IPS-20b (cell line): ENCODE results near the gene INTS15.

Experiments used
- H3K27ac ChIP-seq: one replicate; pipeline ENCODE4 v1.5.1; 2013; ENCODE audit warnings: low read length
- H3K27me3 ChIP-seq: 2 replicates; pipeline ENCODE4 v1.6.1; 2013; ENCODE audit warnings: mild to moderate bottlenecking, low read length, inconsistent platforms; ENCODE audit not compliant: insufficient read depth
- H3K36me3 ChIP-seq: 2 replicates; pipeline ENCODE4 v1.6.1; 2013; ENCODE audit warnings: low read depth, mild to moderate bottlenecking, inconsistent platforms, low read length, moderate library complexity; ENCODE audit not compliant: insufficient read depth
- H3K4me1 ChIP-seq: 2 replicates; pipeline ENCODE4 v1.6.1; 2013; ENCODE audit warnings: mild to moderate bottlenecking, control low read depth, inconsistent platforms, low read length, moderate library complexity; ENCODE audit not compliant: insufficient read depth
- H3K4me3 ChIP-seq: 2 replicates; pipeline ENCODE4 v1.5.1; 2013; ENCODE audit warnings: mild to moderate bottlenecking, low read length, inconsistent platforms
- H3K9ac ChIP-seq: 2 replicates; pipeline ENCODE4 v1.6.1; 2013; ENCODE audit warnings: low read depth, mild to moderate bottlenecking, inconsistent platforms, low read length, moderate library complexity
- H3K9me3 ChIP-seq: 2 replicates; pipeline ENCODE4 v1.6.1; 2013; ENCODE audit warnings: mild to moderate bottlenecking, low read depth, low read length, inconsistent platforms; ENCODE audit not compliant: insufficient read depth

The INTS15 gene

GRCh38 chr7:6612819-6613218, 23.0 kb downstream of the INTS15 start:
- no peak overlapping the region for H3K9ac ChIP-seq
- H3K27me3 ChIP-seq = peaks cover 11% of the 10 kb centered on the region; the same call in 1 of the 2 replicates

GRCh38 chr7:6613706-6614105, 23.9 kb downstream of the INTS15 start:
- Histone ChIP-seq H3K9ac (no peak overlapping the region; the same call in 1 of the 2 replicates), H3K4me3 (no peak overlapping the region), H3K27ac (no peak overlapping the region)

More at GRCh38 chr7:6612819-6613218, 23.0 kb downstream of the INTS15 start:
- Histone ChIP-seq H3K4me1 (peaks cover 11% of the 10 kb centered on the region), H3K4me3 (no peak overlapping the region), H3K36me3 (no peaks in the 10 kb centered on the region), H3K27ac (no peak overlapping the region), H3K9me3 (no peaks in the 10 kb centered on the region)

DNA sequence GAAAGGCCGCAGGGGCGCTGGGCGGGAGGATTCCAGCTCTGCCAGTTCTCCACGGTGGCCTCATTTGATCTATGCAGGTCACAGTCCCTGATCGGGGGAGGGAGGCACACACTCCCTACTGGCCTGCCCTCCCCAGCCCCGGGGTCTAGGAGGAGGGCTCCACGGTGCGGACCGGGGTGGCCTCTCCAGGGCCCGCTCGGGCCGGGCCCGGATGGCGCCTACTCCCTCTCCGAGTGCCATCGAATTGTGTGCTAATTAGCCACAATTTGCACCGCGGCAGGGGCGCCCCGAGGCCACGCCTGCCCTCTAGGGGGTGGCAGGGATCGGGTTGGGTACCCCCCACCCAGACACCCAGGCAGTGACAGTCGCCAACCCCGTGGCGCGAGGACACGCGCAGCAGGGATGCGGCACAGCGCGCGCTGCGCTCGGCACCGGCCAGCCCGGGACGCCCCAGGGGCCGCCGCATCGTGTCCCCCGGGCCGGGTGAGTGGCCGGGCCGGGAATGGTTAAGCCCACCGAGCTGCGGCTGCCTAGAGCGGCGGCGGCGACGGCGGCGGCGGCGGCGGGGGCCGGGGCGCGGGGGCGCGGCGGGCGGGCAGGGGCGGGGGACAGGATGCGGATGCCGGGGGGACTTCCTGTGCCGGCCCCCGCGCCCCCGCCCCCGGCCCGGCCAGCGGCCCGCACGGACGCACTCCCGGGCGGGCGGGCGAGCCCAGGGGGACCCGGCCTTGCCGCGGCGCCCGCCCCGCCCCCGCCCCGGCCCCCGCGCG, 25.3 kb downstream of the INTS15 start, which contains the start of gene ZNF853:
TSS of gene ZNF853 (plus strand) at position 658 of the 770 bp plus-strand sequence. CDS start 565 bp downstream, outside the sequence.
- Histone ChIP-seq H3K9ac (peak within 1 kb of the TSS; percentile 63; the same call in 1 of the 2 replicates), H3K9me3 (no peaks in the 10 kb centered on the region), H3K4me1 (peaks cover 11% of the 10 kb centered on the region), H3K27me3 (peaks cover 11% of the 10 kb centered on the region; the same call in 1 of the 2 replicates), H3K36me3 (peaks cover 6% of the 10 kb centered on the region; the same call in 1 of the 2 replicates), H3K27ac (no peak within 1 kb of the TSS), H3K4me3 (peak within 1 kb of the TSS; percentile 76)

More at GRCh38 chr7:6613706-6614105, 23.9 kb downstream of the INTS15 start:
- peaks cover 11% of the 10 kb centered on the region for H3K4me1 ChIP-seq
- peaks cover 5% of the 10 kb centered on the region; the same call in 1 of the 2 replicates for H3K36me3 ChIP-seq
- peaks cover 11% of the 10 kb centered on the region; the same call in 1 of the 2 replicates for H3K27me3 ChIP-seq
- no peaks in the 10 kb centered on the region for H3K9me3 ChIP-seq

DNA sequence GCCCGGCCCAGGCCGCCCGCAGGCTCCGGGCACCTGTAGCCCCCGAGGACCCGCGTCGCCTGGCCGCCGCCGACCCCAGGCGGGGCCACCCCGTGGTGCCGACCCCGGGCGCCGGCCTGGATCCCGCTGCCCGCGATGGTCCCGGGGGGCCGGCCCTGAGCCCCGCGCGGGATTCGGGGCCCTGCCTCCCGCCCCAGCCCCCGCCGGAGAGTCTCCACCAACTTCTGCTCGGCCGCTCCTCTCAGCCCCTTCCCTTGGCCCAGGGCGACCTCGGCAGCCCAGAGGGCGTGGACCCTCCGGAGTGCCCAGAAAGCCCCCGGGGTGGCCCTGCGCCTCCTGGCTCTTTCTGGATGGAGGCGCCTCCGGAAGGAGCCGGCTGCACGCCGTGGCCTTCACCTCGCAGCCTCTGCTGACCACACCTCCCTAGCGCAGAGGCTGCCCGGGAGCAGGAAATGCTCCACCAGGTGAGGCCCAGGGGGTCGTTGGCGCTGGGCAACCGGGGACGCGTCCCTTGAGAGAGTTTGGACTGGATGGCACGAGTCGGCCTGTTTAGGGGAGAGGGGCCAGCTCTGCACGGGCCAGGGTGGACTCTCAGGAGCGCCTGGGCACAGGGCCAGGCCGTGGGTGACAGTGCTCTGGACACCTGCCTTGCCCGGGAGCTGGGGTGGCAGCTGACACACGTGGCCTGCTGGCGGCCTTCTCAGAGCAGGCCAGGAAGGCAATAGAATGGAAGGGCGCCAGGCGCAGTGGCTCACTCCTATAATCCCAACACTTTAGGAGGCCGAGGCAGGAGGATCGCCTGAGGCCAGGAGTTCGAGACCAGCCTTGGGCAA, 26.1 kb downstream of the INTS15 start:
- Histone ChIP-seq H3K9ac (no peak overlapping the region; the same call in 1 of the 2 replicates), H3K36me3 (peaks cover 6% of the 10 kb centered on the region; the same call in 1 of the 2 replicates), H3K27me3 (peaks cover 11% of the 10 kb centered on the region; the same call in 1 of the 2 replicates), H3K27ac (no peak overlapping the region), H3K4me3 (peak overlapping the region; percentile 70; the same call in 1 of the 2 replicates), H3K4me1 (peaks cover 11% of the 10 kb centered on the region), H3K9me3 (no peaks in the 10 kb centered on the region)

GRCh38 chr7:6616854-6617643, 27.2 kb downstream of the INTS15 start:
- Histone ChIP-seq H3K4me3 (no peak overlapping the region), H3K27me3 (peaks cover 11% of the 10 kb centered on the region; the same call in 1 of the 2 replicates), H3K9me3 (no peaks in the 10 kb centered on the region), H3K27ac (no peak overlapping the region), H3K4me1 (peaks cover 11% of the 10 kb centered on the region), H3K9ac (no peak overlapping the region), H3K36me3 (peaks cover 15% of the 10 kb centered on the region)

DNA sequence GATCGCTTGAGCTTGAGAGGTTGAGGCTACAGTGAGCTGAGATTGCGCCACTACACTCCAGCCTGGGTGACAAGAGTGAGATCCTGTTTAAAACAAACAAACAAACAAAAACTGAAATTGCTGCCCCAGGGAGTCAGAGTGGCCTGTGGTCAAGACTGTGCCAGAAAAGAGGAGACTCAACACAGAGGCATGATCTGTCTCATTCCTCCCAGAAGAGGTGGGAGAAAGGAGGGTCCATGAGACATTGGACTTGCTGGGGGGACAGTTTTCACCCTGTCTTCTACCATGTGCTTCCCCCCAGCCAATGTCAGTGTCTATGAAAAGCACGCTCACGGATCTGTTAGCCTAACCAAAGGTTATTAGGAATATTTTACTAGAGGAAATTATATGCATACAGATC, 28.8 kb downstream of the INTS15 start:
- H3K9ac ChIP-seq = no peak overlapping the region
- H3K27me3 ChIP-seq = peaks cover 11% of the 10 kb centered on the region; the same call in 1 of the 2 replicates
- H3K36me3 ChIP-seq = peaks cover 23% of the 10 kb centered on the region
- peaks cover 11% of the 10 kb centered on the region for H3K4me1 ChIP-seq
- no peak overlapping the region for H3K4me3 ChIP-seq
- H3K27ac ChIP-seq = no peak overlapping the region
- H3K9me3 ChIP-seq = no peaks in the 10 kb centered on the region

GRCh38 chr7:6619961-6620360, 30.1 kb downstream of the INTS15 start:
- H3K4me3 ChIP-seq = no peak overlapping the region
- H3K9ac ChIP-seq = no peak overlapping the region
- H3K9me3 ChIP-seq = no peaks in the 10 kb centered on the region
- H3K36me3 ChIP-seq = peaks cover 23% of the 10 kb centered on the region
- no peaks in the 10 kb centered on the region for H3K27me3 ChIP-seq
- no peak overlapping the region for H3K27ac ChIP-seq
- H3K4me1 ChIP-seq = no peaks in the 10 kb centered on the region

- Histone ChIP-seq H3K27ac (no peak overlapping the region), H3K27me3 (no peaks in the 10 kb centered on the region), H3K4me1 (no peaks in the 10 kb centered on the region), H3K36me3 (peaks cover 23% of the 10 kb centered on the region), H3K9ac (no peak overlapping the region), H3K9me3 (no peaks in the 10 kb centered on the region), H3K4me3 (no peak overlapping the region)
These were observed 31.6 kb downstream of the INTS15 start for GRCh38 chr7:6621195-6622133.

- H3K4me1 ChIP-seq = no peaks in the 10 kb centered on the region
- no peaks in the 10 kb centered on the region for H3K9me3 ChIP-seq
- H3K9ac ChIP-seq = no peak overlapping the region
- H3K36me3 ChIP-seq = peaks cover 23% of the 10 kb centered on the region
- H3K27ac ChIP-seq = no peak overlapping the region
- no peaks in the 10 kb centered on the region for H3K27me3 ChIP-seq
- no peak overlapping the region for H3K4me3 ChIP-seq
These were observed 32.4 kb downstream of the INTS15 start for GRCh38 chr7:6622134-6622710.

DNA sequence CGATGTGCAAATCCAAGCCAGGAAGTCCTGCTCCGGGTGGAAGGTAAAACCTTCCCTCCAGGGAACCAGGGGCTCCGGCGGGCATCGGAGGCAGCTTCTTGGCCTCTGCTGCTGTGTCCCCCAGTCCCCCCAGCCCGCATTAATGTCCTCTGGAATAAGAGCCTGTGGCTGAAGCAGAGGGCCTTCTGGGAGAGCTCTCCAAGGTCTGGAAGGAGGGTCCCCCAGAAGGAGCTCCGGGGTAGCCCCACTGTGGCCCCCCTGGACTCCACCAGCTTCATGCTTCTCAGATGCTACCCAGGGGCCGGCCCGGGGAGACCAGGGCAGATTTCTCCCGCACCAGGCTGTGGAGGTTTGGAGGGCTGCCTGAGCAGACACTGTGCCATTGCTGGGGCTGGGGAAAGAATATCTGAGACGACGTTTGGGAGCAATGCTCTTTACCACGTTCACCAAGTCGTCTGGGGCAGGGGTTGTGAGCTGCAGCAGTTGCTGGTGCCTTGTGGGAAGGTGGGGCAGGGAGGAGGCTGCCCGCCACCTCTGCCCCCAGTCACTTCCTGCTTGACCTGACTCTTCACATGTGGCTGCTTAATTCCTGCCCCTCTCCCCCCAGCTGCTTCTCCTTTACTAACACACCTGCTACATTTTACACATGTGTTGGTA, 33.9 kb downstream of the INTS15 start:
- Histone ChIP-seq H3K27ac (no peak overlapping the region), H3K4me3 (no peak overlapping the region), H3K4me1 (no peaks in the 10 kb centered on the region), H3K27me3 (no peaks in the 10 kb centered on the region), H3K9me3 (no peaks in the 10 kb centered on the region), H3K9ac (no peak overlapping the region; the same call in 1 of the 2 replicates), H3K36me3 (peaks cover 17% of the 10 kb centered on the region)
